Heart right ventricle (tissue), 16 donors: Measurements from ENCODE around the gene PCYOX1L. TPM values are rescaled to one million over a fixed set of nuclear protein-coding genes. Genes with fewer than 3 reads are reported as not detected.

ENCODE experiments used
- ATAC-seq, 8 donors: fragments of 200-7000 bp; cut with Tn5 transposase; one replicate each; pipeline ENCODE4 v1.9.1; 2020; ENCODE audit warnings: mild to moderate bottlenecking in 8 of 8, moderate library complexity in 8 of 8, moderate number of reproducible peaks in 1 of 8
- DNase-seq, 2 donors: peaks; one replicate each; pipeline ENCODE4 v3.0.0-alpha.2; 2020
- H3K27ac ChIP-seq, 10 donors: fragments of 200-600 bp; sonication (generic) in 2 of 10; one replicate each; pipeline versions ENCODE4 v1.5.0 to v1.8.0; 2020 to 2022; ENCODE audit warnings: mild to moderate bottlenecking in 3 of 10
- H3K27me3 ChIP-seq, 7 donors: fragments of 200-600 bp; one replicate each; pipeline ENCODE4 v1.8.0; 2021 to 2022; ENCODE audit warnings: mild to moderate bottlenecking in 2 of 7
- H3K36me3 ChIP-seq, 9 donors: fragments of 200-600 bp; sonication (generic) in 1 of 9; one replicate each; pipeline versions ENCODE4 v1.5.0 to v1.8.0; 2020 to 2022; ENCODE audit warnings: mild to moderate bottlenecking in 2 of 9
- H3K4me1 ChIP-seq, 9 donors: fragments of 200-600 bp; sonication (generic) in 1 of 9; one replicate each; pipeline versions ENCODE4 v1.5.0 to v1.8.0; 2020 to 2022; ENCODE audit warnings: mild to moderate bottlenecking in 4 of 9
- H3K4me3 ChIP-seq, 10 donors: fragments of 200-600 bp; sonication (generic) in 2 of 10; one replicate each; pipeline versions ENCODE4 v1.5.0 to v1.8.0; 2020 to 2022; ENCODE audit warnings: mild to moderate bottlenecking in 7 of 10, moderate library complexity in 2 of 10
- H3K9me3 ChIP-seq, 11 donors: fragments of 200-600 bp in 10 of 11; sonication (generic) in 2 of 11; one replicate each; pipeline versions ENCODE4 v1.5.0 to v1.8.0; 2013 to 2022; ENCODE audit warnings: mild to moderate bottlenecking in 2 of 11, control low read depth in 1 of 11, moderate library complexity in 1 of 11
- WGBS, 2 donors: extraction: QIAGEN DNeasy Blood & Tissue Kit; methylation state at CpG; one replicate each; pipeline ENCODE4 v1.1.7; 2013; ENCODE audit warnings: inconsistent platforms in 1 of 2; 5-methylcytosine and 5-hydroxymethylcytosine counted together
- intact Hi-C, 10 donors: fragments of 100-400 bp; cut with DNase I; formaldehyde crosslinking; loops; one replicate each; pipeline versions ENCODE4 v1.11.1 to v1.14.2; 2022
- long read RNA-seq, 3 donors: library from polyadenylated mRNA; unstranded; transcript quantifications; one replicate each; pipeline ENCODE4 v2.0.0, GENCODE V29; 2020 to 2021
- polyA plus RNA-seq, 2 donors: library from polyadenylated mRNA; stranded (reverse); fragments of 200-250 nt; gene quantifications; one replicate each; pipeline ENCODE4 v1.2.3, GENCODE V29; 2013
- total RNA-seq, 10 donors: library from RNA; stranded (reverse); fragmentation: NEBNext Ultra II Directional in 3 of 10; extraction: Animal tissue kit (Norgen Biotek cat#: 25700) in 3 of 10; gene quantifications; one replicate each; pipeline versions ENCODE4 v1.2.1 to v1.2.4, GENCODE V29; 2021 to 2023
- TF ChIP-seq, protein P1 (sequence below), 9 donors: fragments of 200-600 bp; sonication (generic) in 2 of 9; IDR thresholded peaks; one replicate each; pipeline versions ENCODE4 v1.5.0 to v1.8.0; 2021 to 2022; ENCODE audit warnings: antibody characterized with exemption in 9 of 9, mild to moderate bottlenecking in 5 of 9, moderate library complexity in 1 of 9
- donor health status: Arrhythmogenic right ventricular cardiomyopathy.
- donor health status: ischemic (EF 13 %, LVEDD 7.1; RV severe dilation, severe dysfunction).
- donor health status: healthy with polysubstance abuse.
- donor health status: DM: no; HTN: yes; CAD: no.
- donor health status: DM: no; HTN: no; CAD: no.
- donor health status: ischemic (EF 25% LVEDD 6.9; RV normal size, moderate dysfunction).
- donor health status: ischemic (EF 25% LVEDD 5.7; RV mildly dilated, moderate dysfunction).
- donor health status: healthy.
- donor health status: DM: yes; HTN: yes; CAD: no.
- donor health status: Ischemic cardiomyopathy.
- donor health status: ischemic (EF 35%, LVEDD 5.7; RV mildly dilated, moderate dysfunction).
- donor health status: nonischemic (EF 11% LVEDD 7.7; RV severe dilation, severe dysfunction).
- donor health status: DM: yes; HTN: yes; CAD: no.
- donor health status: PGD.
- donor health status: ischemic (EF 29% LVEDD 5.4; RV normal size, mild dysfunction).
- donor health status: nonischemic (EF 23%, LVEDD 6.1; RV moderate dilation, normal function).

PCYOX1L gene, protein sequence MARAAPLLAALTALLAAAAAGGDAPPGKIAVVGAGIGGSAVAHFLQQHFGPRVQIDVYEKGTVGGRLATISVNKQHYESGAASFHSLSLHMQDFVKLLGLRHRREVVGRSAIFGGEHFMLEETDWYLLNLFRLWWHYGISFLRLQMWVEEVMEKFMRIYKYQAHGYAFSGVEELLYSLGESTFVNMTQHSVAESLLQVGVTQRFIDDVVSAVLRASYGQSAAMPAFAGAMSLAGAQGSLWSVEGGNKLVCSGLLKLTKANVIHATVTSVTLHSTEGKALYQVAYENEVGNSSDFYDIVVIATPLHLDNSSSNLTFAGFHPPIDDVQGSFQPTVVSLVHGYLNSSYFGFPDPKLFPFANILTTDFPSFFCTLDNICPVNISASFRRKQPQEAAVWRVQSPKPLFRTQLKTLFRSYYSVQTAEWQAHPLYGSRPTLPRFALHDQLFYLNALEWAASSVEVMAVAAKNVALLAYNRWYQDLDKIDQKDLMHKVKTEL
- 1 to 10 TPM; 2.6 to 5.5 (median 4.0) TPM for total RNA-seq
- 1 to 10 TPM; 4.5 to 6.2 TPM for polyA plus RNA-seq
- long read RNA-seq, donor 1, partial matches to known transcripts = 0 of 3 reads
- long read RNA-seq, donor 1, other reads (novel, unspliced or antisense) = 1 of 3 reads
- long read RNA-seq, donor 2, transcript PCYOX1L-201 (6 exons, 2,546 nt) = major isoform, 5 of 6 reads
- long read RNA-seq, donor 2, partial matches to known transcripts = 0 of 6 reads
- long read RNA-seq, donor 2, other reads (novel, unspliced or antisense) = 1 of 6 reads
- long read RNA-seq, donor 3, transcript PCYOX1L-201 (6 exons, 2,546 nt) = major isoform, 5 of 7 reads
- long read RNA-seq, donor 3, partial matches to known transcripts = 1 of 7 reads
- long read RNA-seq, donor 3, other reads (novel, unspliced or antisense) = 0 of 7 reads

DNA sequence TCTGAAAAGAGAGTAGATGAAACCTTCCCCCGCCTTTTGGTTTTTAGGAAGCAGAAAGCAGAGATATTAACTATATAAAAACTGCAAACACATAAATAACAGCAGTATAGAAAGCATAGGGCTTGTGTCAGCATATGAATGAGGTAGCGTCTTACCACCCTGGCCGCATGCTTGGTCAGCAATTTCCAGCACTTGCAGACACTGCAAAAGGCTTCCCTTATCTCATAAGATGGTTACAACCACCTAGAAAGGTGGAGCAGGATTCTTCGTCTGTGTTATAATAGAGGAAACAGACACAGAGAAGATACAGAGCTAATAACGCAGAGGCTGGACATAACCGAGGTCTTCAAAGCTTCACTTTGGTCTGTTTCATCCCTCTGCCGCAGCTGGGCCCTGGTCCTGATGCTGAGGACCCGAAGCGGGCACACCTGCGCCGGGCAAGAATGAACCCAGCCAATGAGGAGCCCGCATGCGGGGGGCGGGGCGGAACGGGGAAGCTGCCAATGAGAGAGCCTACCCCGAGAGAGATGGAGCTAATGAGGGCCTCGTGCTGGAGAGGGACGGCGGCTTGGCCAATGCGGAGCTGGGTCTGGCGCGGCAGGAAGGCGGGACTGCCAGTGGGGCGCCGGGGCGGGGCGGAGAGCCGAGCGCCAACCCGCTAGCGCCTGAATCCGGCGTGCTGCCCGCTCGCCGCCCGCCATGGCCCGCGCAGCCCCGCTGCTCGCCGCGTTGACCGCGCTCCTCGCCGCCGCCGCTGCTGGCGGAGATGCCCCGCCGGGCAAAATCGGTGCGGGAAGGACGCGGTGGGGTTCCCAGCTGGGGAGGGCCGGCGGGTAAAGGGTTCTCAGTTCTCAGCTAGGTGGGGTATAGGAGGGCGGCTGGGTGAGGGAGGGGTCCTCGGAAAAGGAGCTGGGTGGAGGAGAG is at the start of gene PCYOX1L:
Gene PCYOX1L (plus strand): TSS at position 677 of the 924 bp plus-strand sequence. CDS start 23 bp downstream, at position 700.
- intact Hi-C loops = loop anchor here in 2 of 10 donors (5.0 kb wide), 2 partner anchors 35 to 40 kb away; no protein-coding TSS in a partner anchor
- WGBS, 2 donors = 2% methylated on average over 47 to 58 of the region's 61 CpGs

DNA sequence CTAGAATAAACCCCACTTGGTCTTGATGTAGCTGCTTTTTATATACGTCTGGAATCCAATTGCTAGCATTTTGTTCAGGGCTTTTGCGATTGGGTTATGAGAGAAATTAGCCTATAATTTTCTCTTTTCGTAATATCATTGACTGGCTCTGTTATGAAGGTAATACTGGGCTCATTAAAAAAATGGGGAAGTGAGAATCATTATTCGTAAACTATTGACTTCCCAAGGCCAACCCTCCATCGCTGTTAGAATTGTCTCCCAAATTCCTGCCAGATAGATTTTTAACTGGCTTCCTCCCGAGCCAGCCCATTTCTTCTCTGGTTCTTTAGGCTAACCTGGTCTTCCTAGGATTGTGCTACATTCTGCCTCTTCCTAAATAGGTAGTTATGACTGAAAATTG is 48.5 kb upstream of the PCYOX1L start:
- DNase-seq (no peak), ATAC-seq (no peak)
- Histone ChIP-seq H3K27ac (peak overlapping the region in 6 of 10 donors; percentile 15 to 71 (median 43)), H3K9me3 (no peaks in the 10 kb centered on the region), H3K4me3 (no peak overlapping the region), H3K4me1 (peaks cover 2 to 56% (median 20%) of the 10 kb centered on the region in 9 donors), H3K36me3 (peaks cover 0 to 99% (median 35%) of the 10 kb centered on the region in 9 donors), H3K27me3 (no peaks in the 10 kb centered on the region)
- intact Hi-C loops = loop anchor here in 1 of 10 donors (5.0 kb wide), 1 partner anchor 37 kb away; the partner anchor contains the start of gene AFAP1L1
- WGBS, 2 donors = 77% methylated on average over 6 of the region's 6 CpGs
- TF ChIP-seq, protein P1, sequence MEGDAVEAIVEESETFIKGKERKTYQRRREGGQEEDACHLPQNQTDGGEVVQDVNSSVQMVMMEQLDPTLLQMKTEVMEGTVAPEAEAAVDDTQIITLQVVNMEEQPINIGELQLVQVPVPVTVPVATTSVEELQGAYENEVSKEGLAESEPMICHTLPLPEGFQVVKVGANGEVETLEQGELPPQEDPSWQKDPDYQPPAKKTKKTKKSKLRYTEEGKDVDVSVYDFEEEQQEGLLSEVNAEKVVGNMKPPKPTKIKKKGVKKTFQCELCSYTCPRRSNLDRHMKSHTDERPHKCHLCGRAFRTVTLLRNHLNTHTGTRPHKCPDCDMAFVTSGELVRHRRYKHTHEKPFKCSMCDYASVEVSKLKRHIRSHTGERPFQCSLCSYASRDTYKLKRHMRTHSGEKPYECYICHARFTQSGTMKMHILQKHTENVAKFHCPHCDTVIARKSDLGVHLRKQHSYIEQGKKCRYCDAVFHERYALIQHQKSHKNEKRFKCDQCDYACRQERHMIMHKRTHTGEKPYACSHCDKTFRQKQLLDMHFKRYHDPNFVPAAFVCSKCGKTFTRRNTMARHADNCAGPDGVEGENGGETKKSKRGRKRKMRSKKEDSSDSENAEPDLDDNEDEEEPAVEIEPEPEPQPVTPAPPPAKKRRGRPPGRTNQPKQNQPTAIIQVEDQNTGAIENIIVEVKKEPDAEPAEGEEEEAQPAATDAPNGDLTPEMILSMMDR (IDR thresholded peaks at IDR 0.05) = no peak

More for the DNA sequence above, at the start of gene PCYOX1L:
- no peaks in the 10 kb centered on the region for H3K9me3 ChIP-seq
- H3K36me3 ChIP-seq = peaks cover 0 to 34% (median 5%) of the 10 kb centered on the region in 9 donors
- peak; percentile 98 to 100 (median 100) for ATAC-seq
- peak within 1 kb of the TSS; percentile 72 to 90 (median 76) for H3K4me3 ChIP-seq
- no peaks in the 10 kb centered on the region for H3K27me3 ChIP-seq
- peak; percentile 96 for DNase-seq
- peaks cover 3 to 27% (median 12%) of the 10 kb centered on the region in 9 donors for H3K4me1 ChIP-seq
- TF ChIP-seq, protein P1 (IDR thresholded peaks at IDR 0.05) = no peak
- peak within 1 kb of the TSS in 9 of 10 donors; percentile 52 to 87 (median 73) for H3K27ac ChIP-seq

DNA sequence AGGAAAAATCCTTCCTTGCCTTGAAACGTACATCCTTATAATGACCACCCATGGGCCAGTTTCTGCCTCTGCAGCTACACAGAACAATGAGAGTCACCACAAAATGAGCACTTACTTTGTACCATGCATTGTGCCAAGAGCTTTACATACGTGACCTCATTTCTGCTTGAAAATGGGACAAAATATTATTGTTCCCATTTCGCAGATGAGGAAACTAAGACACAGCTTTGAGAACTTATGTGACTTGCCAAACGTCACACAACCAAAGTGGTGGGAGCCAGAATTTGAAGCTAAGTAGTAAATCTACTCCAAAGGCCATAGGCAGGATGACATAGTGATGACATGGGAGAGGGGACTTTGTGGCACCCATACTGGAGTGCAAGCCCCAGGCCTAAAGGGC is 47.4 kb upstream of the PCYOX1L start:
- TF ChIP-seq, protein P1 (IDR thresholded peaks at IDR 0.05) = no peak
- no peaks in the 10 kb centered on the region for H3K9me3 ChIP-seq
- H3K27me3 ChIP-seq = no peaks in the 10 kb centered on the region
- peaks cover 2 to 49% (median 19%) of the 10 kb centered on the region in 9 donors for H3K4me1 ChIP-seq
- intact Hi-C loops = loop anchor here in 2 of 10 donors (5.0 kb wide), 2 partner anchors 37 to 38 kb away; partner anchors contain the start of genes AFAP1L1 (in 1 of the 2) and GRPEL2 (in 1 of the 2)
- peak in 2 of 8 donors; percentile 3 to 5 for ATAC-seq
- WGBS, 2 donors = 81 to 82% methylated on average over 4 of the region's 4 CpGs
- H3K27ac ChIP-seq = peak overlapping the region in 7 of 10 donors; percentile 2 to 71 (median 46)
- H3K4me3 ChIP-seq = no peak overlapping the region
- H3K36me3 ChIP-seq = peaks cover 0 to 99% (median 34%) of the 10 kb centered on the region in 9 donors
- DNase-seq = no peak
